SK-N-SH treated with all-trans-retinoic acid at 6 μM for 48 hours (cell line): ENCODE data around the gene DNAJA2.

Source experiments
- ARNTL ChIP-seq: fragments of 450-650 bp; formaldehyde crosslinking; IDR thresholded peaks from 2 replicates; pipeline ENCODE4 v1.5.0; 2020; ENCODE audit warnings: low read depth, mild to moderate bottlenecking, moderate library complexity, borderline replicate concordance
- BACH2 ChIP-seq: fragments of 250-450 bp; sonication (Bioruptor Pico); IDR thresholded peaks from 2 replicates; pipeline ENCODE4 v1.9.0; 2021; ENCODE audit warnings: mild to moderate bottlenecking, borderline replicate concordance
- CREB5 ChIP-seq: fragments of 250-450 bp; sonication (Bioruptor Pico); IDR thresholded peaks from 2 replicates; pipeline ENCODE4 v1.5.1; 2020; ENCODE audit warnings: low read depth, mild to moderate bottlenecking, moderate library complexity
- GLIS3 ChIP-seq: fragments of 250-450 bp; sonication (Bioruptor Pico); IDR thresholded peaks from 2 replicates; pipeline ENCODE4 v1.5.0; 2020; ENCODE audit warnings: mild to moderate bottlenecking, moderate library complexity
- PATZ1 ChIP-seq: fragments of 250-450 bp; sonication (Bioruptor Pico); IDR thresholded peaks from 2 replicates; pipeline ENCODE4 v1.8.0; 2020; ENCODE audit warnings: mild to moderate bottlenecking, moderate library complexity, borderline replicate concordance
- RARB ChIP-seq: fragments of 250-450 bp; sonication (Bioruptor Pico); IDR thresholded peaks from 2 replicates; pipeline ENCODE4 v1.8.0; 2021; ENCODE audit warnings: mild to moderate bottlenecking, moderate library complexity
- SNAI2 ChIP-seq: fragments of 250-450 bp; sonication (Bioruptor Pico); IDR thresholded peaks from 2 replicates; pipeline ENCODE4 v1.5.0; 2020; ENCODE audit warnings: mild to moderate bottlenecking, moderate library complexity
- ZC3H10 ChIP-seq: fragments of 250-450 bp; sonication (Bioruptor Pico); IDR thresholded peaks from 2 replicates; pipeline ENCODE4 v1.5.1; 2021; ENCODE audit warnings: mild to moderate bottlenecking, moderate library complexity
- ZFP30 ChIP-seq: fragments of 450-650 bp; formaldehyde crosslinking; IDR thresholded peaks from 2 replicates; pipeline ENCODE4 v1.5.0; 2022; ENCODE audit warnings: mild to moderate bottlenecking, moderate library complexity

DNA sequence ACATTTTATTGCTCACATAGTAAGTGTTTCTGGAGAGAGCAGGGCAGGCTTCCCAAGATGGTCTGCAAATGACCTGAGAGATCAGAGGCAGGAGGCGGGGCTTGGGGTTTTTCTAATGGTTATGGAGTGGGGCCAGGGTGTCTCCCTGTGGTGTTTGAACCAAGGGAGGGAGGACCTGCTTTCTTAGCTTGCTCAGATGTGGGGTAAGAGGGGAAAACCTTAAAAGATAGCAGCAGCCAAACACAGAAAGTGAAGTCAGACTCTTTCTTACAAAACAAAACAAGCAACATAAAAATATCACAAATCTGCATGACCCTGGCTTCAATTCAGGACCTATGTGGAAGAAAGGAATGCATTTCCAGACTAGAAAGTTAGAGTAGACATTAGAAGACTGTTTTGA is 22.9 kb upstream of the DNAJA2 start:
- TF ChIP-seq GLIS3 (CRISPR knock-in tag) (no peak), BACH2 (CRISPR knock-in tag) (no peak), RARB (CRISPR knock-in tag) (no peak), CREB5 (CRISPR knock-in tag) (no peak), ZC3H10 (CRISPR knock-in tag) (no peak), SNAI2 (CRISPR knock-in tag) (no peak), ARNTL (CRISPR knock-in tag) (no peak), ZFP30 (CRISPR knock-in tag) (no peak), PATZ1 (CRISPR knock-in tag) (no peak)
